Measurements from ENCODE around the gene CCDC186. TPM values are rescaled to one million over a fixed set of nuclear protein-coding genes. Genes with fewer than 3 reads are reported as not detected.

Gene CCDC186
- polyA plus RNA-seq (2012; ENCODE audit: insufficient read depth, insufficient read length, low read depth), result 2.3 TPM

GRCh38 chr10:114173921-114174694 is at the start of gene CCDC186:
CCDC186 (minus strand) TSS chr10:114174203; CDS start chr10:114163268, 10,935 bp downstream.
- Histone ChIP-seq H3K36me3 (no peaks in the 10 kb centered on the region), H3K4me3 (ENCODE audit: low read depth, low read length) (peak within 1 kb of the TSS; percentile 81), H3K9me3 (no peaks in the 10 kb centered on the region), H3K27me3 (no peaks in the 10 kb centered on the region), H3K4me1 (no peaks in the 10 kb centered on the region)
- TF ChIP-seq CTCF (IDR thresholded peaks at IDR 0.05; ENCODE audit: low read depth, low read length), result no peak
- peak; percentile 91 for DNase-seq

GRCh38 chr10:114223066-114223465 is 49.1 kb upstream of the CCDC186 start:
- H3K4me3 ChIP-seq (ENCODE audit: low read depth, low read length), result no peak overlapping the region
- DNase-seq, result no peak
- peaks cover 2% of the 10 kb centered on the region; the same call in 1 of the 2 replicates for H3K36me3 ChIP-seq
- no peaks in the 10 kb centered on the region for H3K9me3 ChIP-seq
- H3K27me3 ChIP-seq, result peaks cover 45% of the 10 kb centered on the region
- TF ChIP-seq CTCF (IDR thresholded peaks at IDR 0.05; ENCODE audit: low read depth, low read length), result no peak
- H3K4me1 ChIP-seq, result no peaks in the 10 kb centered on the region; the same call in 1 of the 2 replicates

- DNase-seq, result no peak
Measured at GRCh38 chr10:114221235-114221634, 47.2 kb upstream of the CCDC186 start.

GRCh38 chr10:114220281-114220680 is 46.3 kb upstream of the CCDC186 start:
- H3K4me1 ChIP-seq, result no peaks in the 10 kb centered on the region
- H3K4me3 ChIP-seq (ENCODE audit: low read depth, low read length), result no peak overlapping the region
- H3K36me3 ChIP-seq, result peaks cover 2% of the 10 kb centered on the region; the same call in 1 of the 2 replicates
- H3K27me3 ChIP-seq, result peaks cover 41% of the 10 kb centered on the region
- no peak for DNase-seq
- TF ChIP-seq CTCF (IDR thresholded peaks at IDR 0.05; ENCODE audit: low read depth, low read length), result no peak
- H3K9me3 ChIP-seq, result no peaks in the 10 kb centered on the region

More at GRCh38 chr10:114221235-114221634, 47.2 kb upstream of the CCDC186 start:
- no peak overlapping the region for H3K4me3 ChIP-seq (ENCODE audit: low read depth, low read length)
- no peaks in the 10 kb centered on the region for H3K9me3 ChIP-seq
- H3K27me3 ChIP-seq, result peaks cover 41% of the 10 kb centered on the region
- H3K4me1 ChIP-seq, result no peaks in the 10 kb centered on the region
- no peak for TF ChIP-seq CTCF (IDR thresholded peaks at IDR 0.05; ENCODE audit: low read depth, low read length)
- peaks cover 2% of the 10 kb centered on the region; the same call in 1 of the 2 replicates for H3K36me3 ChIP-seq

- Histone ChIP-seq H3K9me3 (no peaks in the 10 kb centered on the region), H3K36me3 (peaks cover 2% of the 10 kb centered on the region; the same call in 1 of the 2 replicates), H3K4me3 (ENCODE audit: low read depth, low read length) (no peak overlapping the region), H3K4me1 (no peaks in the 10 kb centered on the region), H3K27me3 (peaks cover 17% of the 10 kb centered on the region)
- no peak for DNase-seq
- TF ChIP-seq CTCF (IDR thresholded peaks at IDR 0.05; ENCODE audit: low read depth, low read length), result no peak
Measured at GRCh38 chr10:114215033-114215432, 41.0 kb upstream of the CCDC186 start.

- Histone ChIP-seq H3K4me1 (no peaks in the 10 kb centered on the region), H3K9me3 (no peaks in the 10 kb centered on the region), H3K27me3 (peaks cover 7% of the 10 kb centered on the region; the same call in 1 of the 2 replicates), H3K4me3 (ENCODE audit: low read depth, low read length) (no peak overlapping the region), H3K36me3 (peaks cover 3% of the 10 kb centered on the region)
- no peak for TF ChIP-seq CTCF (IDR thresholded peaks at IDR 0.05; ENCODE audit: low read depth, low read length)
- DNase-seq, result no peak
Measured at GRCh38 chr10:114212153-114212552, 38.1 kb upstream of the CCDC186 start.

Measured in BE2C (cell line).